Liver (tissue), 3 donors: Measurements from ENCODE around the gene TBCB.

ENCODE experiments used
- NR2F2 ChIP-seq: IDR thresholded peaks from 2 replicates; pipeline ENCODE4 v1.6.1; 2016; ENCODE audit warnings: antibody characterized with exemption
- RAD21 ChIP-seq, 2 donors: IDR thresholded peaks; 2 replicates each; pipeline ENCODE4 v1.6.1; 2016; ENCODE audit warnings: antibody characterized with exemption in 2 of 2, mild to moderate bottlenecking in 2 of 2
- SP1 ChIP-seq: IDR thresholded peaks from 2 replicates; pipeline ENCODE4 v1.6.1; 2018; ENCODE audit warnings: antibody characterized with exemption, mild to moderate bottlenecking
- TAF1 ChIP-seq: conservative IDR thresholded peaks from 2 replicates; pipeline ENCODE4 v1.6.1; 2016; ENCODE audit warnings: antibody characterized with exemption, mild to moderate bottlenecking
- YY1 ChIP-seq: IDR thresholded peaks from 2 replicates; pipeline ENCODE4 v1.6.1; 2016; ENCODE audit warnings: antibody characterized with exemption, mild to moderate bottlenecking
- TF ChIP-seq, protein P1 (sequence below): IDR thresholded peaks from 2 replicates; pipeline ENCODE4 v1.6.1; 2016; ENCODE audit warnings: antibody characterized with exemption
- TF ChIP-seq, protein P2 (sequence below): fragments of 150-350 bp; IDR thresholded peaks from 2 replicates; pipeline ENCODE4 v1.5.1; 2017; ENCODE audit warnings: improper control_type of control experiment, low read depth, low read length; ENCODE audit not compliant: missing input control
- TF ChIP-seq, protein P3 (sequence below): IDR thresholded peaks from 2 replicates; pipeline ENCODE4 v1.6.1; 2016; ENCODE audit warnings: antibody characterized with exemption
- TF ChIP-seq, protein P4 (sequence below): IDR thresholded peaks from 2 replicates; pipeline ENCODE4 v1.6.1; 2016; ENCODE audit warnings: antibody characterized with exemption
- donor health status: healthy.
- donor health status: healthy.

DNA sequence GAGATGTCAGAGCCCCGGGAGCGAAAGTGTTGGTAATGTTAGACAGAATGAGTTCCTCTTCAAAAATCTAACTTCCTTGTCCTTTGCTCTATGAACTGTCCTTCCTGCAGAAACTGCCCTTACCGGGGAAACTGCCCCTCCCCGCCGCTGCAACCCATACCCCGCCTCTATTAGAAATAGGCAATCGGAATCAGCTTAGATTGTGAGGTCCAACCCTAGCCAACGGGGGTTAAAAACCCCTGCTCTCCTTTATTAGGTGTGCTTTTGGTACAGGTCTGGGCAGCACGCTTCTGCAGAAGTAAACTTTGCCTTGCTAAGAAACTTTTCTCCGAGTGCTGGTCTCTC lies 13.1 kb downstream of the TBCB start:
- TF ChIP-seq, protein P1, sequence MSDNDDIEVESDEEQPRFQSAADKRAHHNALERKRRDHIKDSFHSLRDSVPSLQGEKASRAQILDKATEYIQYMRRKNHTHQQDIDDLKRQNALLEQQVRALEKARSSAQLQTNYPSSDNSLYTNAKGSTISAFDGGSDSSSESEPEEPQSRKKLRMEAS, result no peak
- peak; percentile 53 for TF ChIP-seq TAF1
- TF ChIP-seq, protein P2, sequence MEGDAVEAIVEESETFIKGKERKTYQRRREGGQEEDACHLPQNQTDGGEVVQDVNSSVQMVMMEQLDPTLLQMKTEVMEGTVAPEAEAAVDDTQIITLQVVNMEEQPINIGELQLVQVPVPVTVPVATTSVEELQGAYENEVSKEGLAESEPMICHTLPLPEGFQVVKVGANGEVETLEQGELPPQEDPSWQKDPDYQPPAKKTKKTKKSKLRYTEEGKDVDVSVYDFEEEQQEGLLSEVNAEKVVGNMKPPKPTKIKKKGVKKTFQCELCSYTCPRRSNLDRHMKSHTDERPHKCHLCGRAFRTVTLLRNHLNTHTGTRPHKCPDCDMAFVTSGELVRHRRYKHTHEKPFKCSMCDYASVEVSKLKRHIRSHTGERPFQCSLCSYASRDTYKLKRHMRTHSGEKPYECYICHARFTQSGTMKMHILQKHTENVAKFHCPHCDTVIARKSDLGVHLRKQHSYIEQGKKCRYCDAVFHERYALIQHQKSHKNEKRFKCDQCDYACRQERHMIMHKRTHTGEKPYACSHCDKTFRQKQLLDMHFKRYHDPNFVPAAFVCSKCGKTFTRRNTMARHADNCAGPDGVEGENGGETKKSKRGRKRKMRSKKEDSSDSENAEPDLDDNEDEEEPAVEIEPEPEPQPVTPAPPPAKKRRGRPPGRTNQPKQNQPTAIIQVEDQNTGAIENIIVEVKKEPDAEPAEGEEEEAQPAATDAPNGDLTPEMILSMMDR, result no peak
- no peak for TF ChIP-seq RAD21 (IDR thresholded peaks at IDR 0.05)
- TF ChIP-seq YY1, result no peak
- TF ChIP-seq, protein P3, sequence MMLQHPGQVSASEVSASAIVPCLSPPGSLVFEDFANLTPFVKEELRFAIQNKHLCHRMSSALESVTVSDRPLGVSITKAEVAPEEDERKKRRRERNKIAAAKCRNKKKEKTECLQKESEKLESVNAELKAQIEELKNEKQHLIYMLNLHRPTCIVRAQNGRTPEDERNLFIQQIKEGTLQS, result no peak
- no peak for TF ChIP-seq NR2F2
- no peak for TF ChIP-seq SP1
- TF ChIP-seq, protein P4, sequence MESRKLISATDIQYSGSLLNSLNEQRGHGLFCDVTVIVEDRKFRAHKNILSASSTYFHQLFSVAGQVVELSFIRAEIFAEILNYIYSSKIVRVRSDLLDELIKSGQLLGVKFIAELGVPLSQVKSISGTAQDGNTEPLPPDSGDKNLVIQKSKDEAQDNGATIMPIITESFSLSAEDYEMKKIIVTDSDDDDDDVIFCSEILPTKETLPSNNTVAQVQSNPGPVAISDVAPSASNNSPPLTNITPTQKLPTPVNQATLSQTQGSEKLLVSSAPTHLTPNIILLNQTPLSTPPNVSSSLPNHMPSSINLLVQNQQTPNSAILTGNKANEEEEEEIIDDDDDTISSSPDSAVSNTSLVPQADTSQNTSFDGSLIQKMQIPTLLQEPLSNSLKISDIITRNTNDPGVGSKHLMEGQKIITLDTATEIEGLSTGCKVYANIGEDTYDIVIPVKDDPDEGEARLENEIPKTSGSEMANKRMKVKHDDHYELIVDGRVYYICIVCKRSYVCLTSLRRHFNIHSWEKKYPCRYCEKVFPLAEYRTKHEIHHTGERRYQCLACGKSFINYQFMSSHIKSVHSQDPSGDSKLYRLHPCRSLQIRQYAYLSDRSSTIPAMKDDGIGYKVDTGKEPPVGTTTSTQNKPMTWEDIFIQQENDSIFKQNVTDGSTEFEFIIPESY, result no peak
